ENCODE results near the gene TRIM15. TPM values are rescaled to one million over a fixed set of nuclear protein-coding genes. Genes with fewer than 3 reads are reported as not detected.

TRIM15 gene
- total and polyA plus RNA-seq, 9 of the 15 experiments (the other 6 are each of a cell fraction or from before 2014, with no cell fraction given): 0.06 to 2.6 (median 0.83) TPM

GRCh38 chr6:30212865-30213666, 49.7 kb downstream of the TRIM15 start, which contains the start of gene TRIM26 (continued):
- TF ChIP-seq, protein P1, sequence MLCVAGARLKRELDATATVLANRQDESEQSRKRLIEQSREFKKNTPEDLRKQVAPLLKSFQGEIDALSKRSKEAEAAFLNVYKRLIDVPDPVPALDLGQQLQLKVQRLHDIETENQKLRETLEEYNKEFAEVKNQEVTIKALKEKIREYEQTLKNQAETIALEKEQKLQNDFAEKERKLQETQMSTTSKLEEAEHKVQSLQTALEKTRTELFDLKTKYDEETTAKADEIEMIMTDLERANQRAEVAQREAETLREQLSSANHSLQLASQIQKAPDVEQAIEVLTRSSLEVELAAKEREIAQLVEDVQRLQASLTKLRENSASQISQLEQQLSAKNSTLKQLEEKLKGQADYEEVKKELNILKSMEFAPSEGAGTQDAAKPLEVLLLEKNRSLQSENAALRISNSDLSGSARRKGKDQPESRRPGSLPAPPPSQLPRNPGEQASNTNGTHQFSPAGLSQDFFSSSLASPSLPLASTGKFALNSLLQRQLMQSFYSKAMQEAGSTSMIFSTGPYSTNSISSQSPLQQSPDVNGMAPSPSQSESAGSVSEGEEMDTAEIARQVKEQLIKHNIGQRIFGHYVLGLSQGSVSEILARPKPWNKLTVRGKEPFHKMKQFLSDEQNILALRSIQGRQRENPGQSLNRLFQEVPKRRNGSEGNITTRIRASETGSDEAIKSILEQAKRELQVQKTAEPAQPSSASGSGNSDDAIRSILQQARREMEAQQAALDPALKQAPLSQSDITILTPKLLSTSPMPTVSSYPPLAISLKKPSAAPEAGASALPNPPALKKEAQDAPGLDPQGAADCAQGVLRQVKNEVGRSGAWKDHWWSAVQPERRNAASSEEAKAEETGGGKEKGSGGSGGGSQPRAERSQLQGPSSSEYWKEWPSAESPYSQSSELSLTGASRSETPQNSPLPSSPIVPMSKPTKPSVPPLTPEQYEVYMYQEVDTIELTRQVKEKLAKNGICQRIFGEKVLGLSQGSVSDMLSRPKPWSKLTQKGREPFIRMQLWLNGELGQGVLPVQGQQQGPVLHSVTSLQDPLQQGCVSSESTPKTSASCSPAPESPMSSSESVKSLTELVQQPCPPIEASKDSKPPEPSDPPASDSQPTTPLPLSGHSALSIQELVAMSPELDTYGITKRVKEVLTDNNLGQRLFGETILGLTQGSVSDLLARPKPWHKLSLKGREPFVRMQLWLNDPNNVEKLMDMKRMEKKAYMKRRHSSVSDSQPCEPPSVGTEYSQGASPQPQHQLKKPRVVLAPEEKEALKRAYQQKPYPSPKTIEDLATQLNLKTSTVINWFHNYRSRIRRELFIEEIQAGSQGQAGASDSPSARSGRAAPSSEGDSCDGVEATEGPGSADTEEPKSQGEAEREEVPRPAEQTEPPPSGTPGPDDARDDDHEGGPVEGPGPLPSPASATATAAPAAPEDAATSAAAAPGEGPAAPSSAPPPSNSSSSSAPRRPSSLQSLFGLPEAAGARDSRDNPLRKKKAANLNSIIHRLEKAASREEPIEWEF (CRISPR knock-in tag; IDR thresholded peaks at IDR 0.05): no peak
- no peak for TF ChIP-seq ATF1 (CRISPR knock-in tag; IDR thresholded peaks at IDR 0.05)
- TF ChIP-seq ATF1 (tag; IDR thresholded peaks at IDR 0.05): peak; percentile 87
- peak; percentile 31; the same call in 1 of the 2 replicates for TF ChIP-seq GTF2F1 (IDR thresholded peaks at IDR 0.05; ENCODE audit: low read depth, low read length)
- TF ChIP-seq POLR2G (IDR thresholded peaks at IDR 0.05; ENCODE audit: low read depth, low read length): peak; percentile 77
- TF ChIP-seq KDM1A (IDR thresholded peaks at IDR 0.05): peak; percentile 84
- TF ChIP-seq CHD1 (IDR thresholded peaks at IDR 0.05; ENCODE audit: low read length): no peak
- TF ChIP-seq HNRNPL (IDR thresholded peaks at IDR 0.05; ENCODE audit: low read depth, low read length): no peak
- no peak for TF ChIP-seq ZBTB11 (CRISPR knock-in tag; IDR thresholded peaks at IDR 0.05)
- TF ChIP-seq ZFP36 (IDR thresholded peaks at IDR 0.05; ENCODE audit: low read depth, low read length, partially characterized antibody): no peak
- TF ChIP-seq ATF2 (CRISPR knock-in tag; IDR thresholded peaks at IDR 0.05): no peak
- TF ChIP-seq KLF13 (tag; IDR thresholded peaks at IDR 0.05; ENCODE audit: borderline replicate concordance, low read depth): no peak
- no peak for TF ChIP-seq HDAC1 (IDR thresholded peaks at IDR 0.05)

All from K562 (cell line).